Stomach (tissue), 9 donors: Measurements from ENCODE around the gene TNPO2. TPM values are rescaled to one million over a fixed set of nuclear protein-coding genes. Genes with fewer than 3 reads are reported as not detected.

Source experiments
- DNase-seq, 2 donors: peaks; one replicate each; pipeline versions ENCODE4 v3.0.0 to v3.0.0-alpha.2; 2013 to 2019
- H3K27ac ChIP-seq, 5 donors: fragments of 200-600 bp in 4 of 5; sonication (generic) in 4 of 5; one replicate each; pipeline ENCODE4 v1.5.1; 2013 to 2019; ENCODE audit warnings: mild to moderate bottlenecking in 1 of 5, moderate library complexity in 1 of 5
- H3K27me3 ChIP-seq, 3 donors: fragments of 200-600 bp; sonication (generic); one replicate each; pipeline ENCODE4 v1.5.1; 2017 to 2019; ENCODE audit warnings: mixed run types in 1 of 3
- H3K36me3 ChIP-seq, 4 donors: fragments of 200-600 bp; sonication (generic); 1 replicate in 3 of 4; 2 replicates in 1 of 4; pipeline ENCODE4 v1.5.1; 2016 to 2019
- H3K4me1 ChIP-seq, 4 donors: fragments of 200-600 bp; sonication (generic); one replicate each; pipeline ENCODE4 v1.5.1; 2016 to 2019
- H3K4me3 ChIP-seq, 4 donors: fragments of 200-600 bp; sonication (generic) in 3 of 4; one replicate each; pipeline ENCODE4 v1.5.1; 2016 to 2019; ENCODE audit warnings: mild to moderate bottlenecking in 1 of 4
- H3K9me3 ChIP-seq, 4 donors: fragments of 200-600 bp; sonication (generic); one replicate each; pipeline ENCODE4 v1.5.1; 2016 to 2019
- CTCF ChIP-seq, 7 experiments: fragments of 450-650 bp in 4 of 7; fragments of 200-600 bp in 3 of 7; sonication (generic) in 3 of 7; IDR thresholded peaks; one replicate each; pipeline ENCODE4 v1.5.1; 2016 to 2019; ENCODE audit warnings: antibody characterized with exemption in 7 of 7, control low read depth in 2 of 7, mild to moderate bottlenecking in 1 of 7
- EP300 ChIP-seq: sonication (generic); formaldehyde crosslinking; IDR thresholded peaks from one replicate; pipeline ENCODE4 v1.6.1; 2017; ENCODE audit warnings: antibody characterized with exemption
- POLR2A ChIP-seq, 4 donors: fragments of 450-650 bp; IDR thresholded peaks; one replicate each; pipeline ENCODE4 v1.6.1; 2016; ENCODE audit warnings: antibody characterized with exemption in 4 of 4, control low read depth in 2 of 4, mild to moderate bottlenecking in 1 of 4, moderate library complexity in 1 of 4
- POLR2AphosphoS5 ChIP-seq, 3 donors: sonication (generic); formaldehyde crosslinking; IDR thresholded peaks; one replicate each; pipeline ENCODE4 v1.6.1; 2016; ENCODE audit warnings: antibody characterized with exemption in 3 of 3
- WGBS, 5 donors: extraction: QIAGEN DNeasy Blood & Tissue Kit in 3 of 5; methylation state at CpG; one replicate each; pipeline versions ENCODE4 v1.1.5 to v1.1.7; 2013 to 2018; 5-methylcytosine and 5-hydroxymethylcytosine counted together
- intact Hi-C: fragments of 100-400 bp; cut with DNase I; formaldehyde crosslinking; loops from one replicate; pipeline ENCODE4 v1.15.1; 2023; ENCODE audit warnings: low total_unique reads
- polyA plus RNA-seq, 3 donors: library from polyadenylated mRNA; stranded (reverse); fragments of 200-250 nt; gene quantifications; one replicate each; pipeline ENCODE4 v1.2.3, GENCODE V29; 2013
- small RNA-seq, 4 donors: library from RNA; depleted of rRNA; stranded (forward); fragments of <200 nt; gene quantifications; one replicate each; pipeline ENCODE3, GENCODE V24; 2016
- total RNA-seq, 5 donors: library from RNA; depleted of rRNA; stranded (reverse); fragments of >200 nt; gene quantifications; one replicate each; pipeline versions ENCODE4 v1.1.0 to v1.2.3, GENCODE V29; 2014 to 2016
- donor health status: healthy with polysubstance abuse.
- donor health status: Bipolar disorder and iron deficiency.
- donor health status: healthy.

The TNPO2 gene
- total and polyA plus RNA-seq, 8 donors, result 13.7 to 143 (median 21.4) TPM

- 93 to 97% (median 97%) methylated on average over 8 of the region's 8 CpGs for WGBS, 5 donors
- DNase-seq, result no peak
- peaks cover 25 to 88% (median 83%) of the 10 kb centered on the region in 4 donors for H3K36me3 ChIP-seq
- H3K4me3 ChIP-seq, result no peak overlapping the region
- intact Hi-C loops, result no loop called here
- no peak overlapping the region for H3K27ac ChIP-seq
- H3K9me3 ChIP-seq, result no peaks in the 10 kb centered on the region
- TF ChIP-seq POLR2AphosphoS5 (IDR thresholded peaks at IDR 0.05) (no peak), EP300 (no peak), POLR2A (IDR thresholded peaks at IDR 0.05) (no peak), CTCF (IDR thresholded peaks at IDR 0.05) (no peak)
- H3K27me3 ChIP-seq, result no peaks in the 10 kb centered on the region
- H3K4me1 ChIP-seq, result no peaks in the 10 kb centered on the region
Observed at GRCh38 chr19:12655546-12655945, 68.2 kb downstream of the TNPO2 start.

- intact Hi-C loops, result no loop called here
- Histone ChIP-seq H3K27me3 (no peaks in the 10 kb centered on the region), H3K4me1 (peaks cover 10 to 17% (median 15%) of the 10 kb centered on the region in 4 donors), H3K27ac (no peak overlapping the region), H3K4me3 (no peak overlapping the region), H3K9me3 (no peaks in the 10 kb centered on the region), H3K36me3 (peaks cover 15 to 57% (median 50%) of the 10 kb centered on the region in 4 donors)
- no peak for DNase-seq
- no peak for TF ChIP-seq CTCF (IDR thresholded peaks at IDR 0.05)
- no peak for TF ChIP-seq POLR2AphosphoS5 (IDR thresholded peaks at IDR 0.05)
- no peak for TF ChIP-seq EP300
- no peak for TF ChIP-seq POLR2A (IDR thresholded peaks at IDR 0.05)
- WGBS, 5 donors, result 88 to 96% (median 96%) methylated on average over 6 of the region's 6 CpGs
Observed at GRCh38 chr19:12652219-12652618, 71.5 kb downstream of the TNPO2 start.

GRCh38 chr19:12649941-12650340, 73.8 kb downstream of the TNPO2 start:
- intact Hi-C loops, result no loop called here
- WGBS, 5 donors, result 93 to 98% (median 95%) methylated on average over 10 of the region's 10 CpGs
- no peak for TF ChIP-seq POLR2A (IDR thresholded peaks at IDR 0.05)
- no peak for TF ChIP-seq CTCF (IDR thresholded peaks at IDR 0.05)
- TF ChIP-seq EP300, result no peak
- no peak for TF ChIP-seq POLR2AphosphoS5 (IDR thresholded peaks at IDR 0.05)

More at GRCh38 chr19:12649941-12650340, 73.8 kb downstream of the TNPO2 start:
- Histone ChIP-seq H3K9me3 (no peaks in the 10 kb centered on the region), H3K36me3 (peaks cover 0 to 39% (median 28%) of the 10 kb centered on the region in 4 donors), H3K27me3 (no peaks in the 10 kb centered on the region), H3K4me3 (no peak overlapping the region), H3K4me1 (peaks cover 10 to 19% (median 17%) of the 10 kb centered on the region in 4 donors), H3K27ac (no peak overlapping the region)
- no peak for DNase-seq

Small RNA genes lying within 50 kb of the gene (small RNA-seq; reads per million reads assigned to genes)
- 99.7 to 174 (median 111) reads per million in 4 donors for gene SNORD41

Other genes starting within 250 kb of the TNPO2 start
- gene ZNF709, start 239.1 kb downstream of the TNPO2 start, total RNA-seq, result 1 to 10 TPM in 2 of 5 donors, under 1 TPM in 1, not detected in 2; 0.58 to 8.3 (median 4.9) TPM
- gene ZNF709, start 239.1 kb downstream of the TNPO2 start, polyA plus RNA-seq, result under 1 TPM in 2 of 3 donors, not detected in 1; 0.44 to 0.63 TPM
- 10 to 100 TPM in 2 of 5 donors, 1 to 10 TPM in 3; 4.9 to 74.1 (median 9.4) TPM for gene ZNF564, start 172.4 kb downstream of the TNPO2 start, total RNA-seq
- gene ZNF564, start 172.4 kb downstream of the TNPO2 start, polyA plus RNA-seq, result 1 to 10 TPM; 4.7 to 6.4 (median 5.0) TPM
- gene ZNF490, start 113.1 kb downstream of the TNPO2 start, total RNA-seq, result 1 to 10 TPM in 4 of 5 donors, not detected in 1; 4.1 to 7.5 (median 5.6) TPM
- under 1 TPM in 2 of 3 donors, not detected in 1; 0.25 to 0.44 TPM for gene ZNF490, start 113.1 kb downstream of the TNPO2 start, polyA plus RNA-seq
- 10 to 100 TPM; 14.0 to 33.0 (median 25.8) TPM for gene ZNF791, start 113.0 kb downstream of the TNPO2 start, total RNA-seq
- gene ZNF791, start 113.0 kb downstream of the TNPO2 start, polyA plus RNA-seq, result 1 to 10 TPM; 4.7 to 7.2 (median 5.3) TPM
- 100 to 1,000 TPM in 4 of 5 donors, 10 to 100 TPM in 1; 41.7 to 429 (median 117) TPM for gene MAN2B1, start 57.2 kb downstream of the TNPO2 start, total RNA-seq
- gene MAN2B1, start 57.2 kb downstream of the TNPO2 start, polyA plus RNA-seq, result 10 to 100 TPM; 20.6 to 59.0 (median 42.1) TPM
- 10 to 100 TPM in 1 of 5 donors, 1 to 10 TPM in 4; 1.4 to 12.9 (median 9.6) TPM for gene WDR83, start 57.1 kb downstream of the TNPO2 start, total RNA-seq
- gene WDR83, start 57.1 kb downstream of the TNPO2 start, polyA plus RNA-seq, result 10 to 100 TPM; 20.6 to 33.4 (median 32.7) TPM
- 100 to 1,000 TPM in 2 of 5 donors, 10 to 100 TPM in 3; 51.7 to 287 (median 82.6) TPM for gene DHPS, start 42.1 kb downstream of the TNPO2 start, total RNA-seq
- 10 to 100 TPM; 65.1 to 76.0 (median 75.0) TPM for gene DHPS, start 42.1 kb downstream of the TNPO2 start, polyA plus RNA-seq
- gene GNG14, start 35.9 kb downstream of the TNPO2 start, total RNA-seq, result not detected
- not detected for gene GNG14, start 35.9 kb downstream of the TNPO2 start, polyA plus RNA-seq
- 10 to 100 TPM in 1 of 5 donors, 1 to 10 TPM in 3, under 1 TPM in 1; 0.29 to 10.9 (median 2.7) TPM for gene FBXW9, start 27.3 kb downstream of the TNPO2 start, total RNA-seq
- gene FBXW9, start 27.3 kb downstream of the TNPO2 start, polyA plus RNA-seq, result 1 to 10 TPM; 4.6 to 9.8 (median 5.8) TPM
- gene TRIR, start 10.8 kb upstream of the TNPO2 start, total RNA-seq, result 100 to 1,000 TPM; 104 to 687 (median 176) TPM
- gene TRIR, start 10.8 kb upstream of the TNPO2 start, polyA plus RNA-seq, result 100 to 1,000 TPM; 341 to 367 (median 348) TPM
- gene GET3, start 13.6 kb upstream of the TNPO2 start, total RNA-seq, result 10 to 100 TPM in 3 of 5 donors, 1 to 10 TPM in 1, under 1 TPM in 1; 0.89 to 27.2 (median 15.5) TPM
- 10 to 100 TPM; 55.1 to 90.4 (median 75.5) TPM for gene GET3, start 13.6 kb upstream of the TNPO2 start, polyA plus RNA-seq
- gene BEST2, start 27.9 kb upstream of the TNPO2 start, total RNA-seq, result 100 to 1,000 TPM in 1 of 5 donors, not detected in 4; 165 TPM
- under 1 TPM in 1 of 3 donors, not detected in 2; 0.08 TPM for gene BEST2, start 27.9 kb upstream of the TNPO2 start, polyA plus RNA-seq
- 100 to 1,000 TPM in 3 of 5 donors, 10 to 100 TPM in 2; 33.0 to 797 (median 303) TPM for gene HOOK2, start 51.6 kb upstream of the TNPO2 start, total RNA-seq
- gene HOOK2, start 51.6 kb upstream of the TNPO2 start, polyA plus RNA-seq, result 10 to 100 TPM; 30.1 to 74.1 (median 66.7) TPM
- gene JUNB, start 67.6 kb upstream of the TNPO2 start, total RNA-seq, result 100 to 1,000 TPM; 178 to 625 (median 336) TPM
- 100 to 1,000 TPM; 128 to 152 (median 136) TPM for gene JUNB, start 67.6 kb upstream of the TNPO2 start, polyA plus RNA-seq
- 100 to 1,000 TPM; 118 to 284 (median 129) TPM for gene PRDX2, start 77.9 kb upstream of the TNPO2 start, total RNA-seq
- gene PRDX2, start 77.9 kb upstream of the TNPO2 start, polyA plus RNA-seq, result 100 to 1,000 TPM; 213 to 257 (median 240) TPM
- gene THSD8, start 78.1 kb upstream of the TNPO2 start, total RNA-seq, result not detected
- gene THSD8, start 78.1 kb upstream of the TNPO2 start, polyA plus RNA-seq, result 1 to 10 TPM; 2.9 to 8.3 (median 5.1) TPM
- gene RNASEH2A, start 82.7 kb upstream of the TNPO2 start, total RNA-seq, result 10 to 100 TPM in 2 of 5 donors, 1 to 10 TPM in 2, under 1 TPM in 1; 0.45 to 36.2 (median 6.2) TPM
- 10 to 100 TPM in 1 of 3 donors, 1 to 10 TPM in 2; 5.4 to 10.6 (median 6.4) TPM for gene RNASEH2A, start 82.7 kb upstream of the TNPO2 start, polyA plus RNA-seq
- not detected for gene RTBDN, start 110.6 kb upstream of the TNPO2 start, total RNA-seq
- gene RTBDN, start 110.6 kb upstream of the TNPO2 start, polyA plus RNA-seq, result under 1 TPM in 1 of 3 donors, not detected in 2; 0.53 TPM
- gene MAST1, start 114.6 kb upstream of the TNPO2 start, total RNA-seq, result 10 to 100 TPM in 1 of 5 donors, 1 to 10 TPM in 3, not detected in 1; 1.3 to 33.9 (median 5.9) TPM
- 1 to 10 TPM in 1 of 3 donors, under 1 TPM in 2; 0.43 to 1.1 (median 0.56) TPM for gene MAST1, start 114.6 kb upstream of the TNPO2 start, polyA plus RNA-seq
- 10 to 100 TPM; 11.9 to 53.1 (median 30.4) TPM for gene DNASE2, start 157.5 kb upstream of the TNPO2 start, total RNA-seq
- 10 to 100 TPM in 2 of 3 donors, 1 to 10 TPM in 1; 9.0 to 26.2 (median 20.3) TPM for gene DNASE2, start 157.5 kb upstream of the TNPO2 start, polyA plus RNA-seq
- under 1 TPM in 1 of 5 donors, not detected in 4; 0.18 TPM for gene KLF1, start 163.3 kb upstream of the TNPO2 start, total RNA-seq
- gene KLF1, start 163.3 kb upstream of the TNPO2 start, polyA plus RNA-seq, result under 1 TPM in 2 of 3 donors, not detected in 1; 0.05 to 0.19 TPM
- 10 to 100 TPM in 4 of 5 donors, not detected in 1; 17.5 to 30.8 (median 23.9) TPM for gene GCDH, start 167.2 kb upstream of the TNPO2 start, total RNA-seq
- gene GCDH, start 167.2 kb upstream of the TNPO2 start, polyA plus RNA-seq, result 10 to 100 TPM; 21.6 to 26.6 (median 24.0) TPM
- gene SYCE2, start 195.4 kb upstream of the TNPO2 start, total RNA-seq, result not detected
- under 1 TPM in 1 of 3 donors, not detected in 2; 0.23 TPM for gene SYCE2, start 195.4 kb upstream of the TNPO2 start, polyA plus RNA-seq
- 100 to 1,000 TPM in 1 of 5 donors, 10 to 100 TPM in 4; 27.2 to 125 (median 51.9) TPM for gene FARSA, start 209.8 kb upstream of the TNPO2 start, total RNA-seq
- 10 to 100 TPM; 34.7 to 40.3 (median 39.4) TPM for gene FARSA, start 209.8 kb upstream of the TNPO2 start, polyA plus RNA-seq
- 100 to 1,000 TPM; 337 to 947 (median 504) TPM for gene CALR, start 214.7 kb upstream of the TNPO2 start, total RNA-seq
- gene CALR, start 214.7 kb upstream of the TNPO2 start, polyA plus RNA-seq, result 100 to 1,000 TPM in 2 of 3 donors, 10 to 100 TPM in 1; 71.2 to 236 (median 158) TPM
- gene RAD23A, start 221.9 kb upstream of the TNPO2 start, total RNA-seq, result 100 to 1,000 TPM in 3 of 5 donors, 10 to 100 TPM in 2; 44.1 to 144 (median 103) TPM
- 100 to 1,000 TPM; 101 to 141 (median 106) TPM for gene RAD23A, start 221.9 kb upstream of the TNPO2 start, polyA plus RNA-seq
- gene GADD45GIP1, start 233.3 kb upstream of the TNPO2 start, total RNA-seq, result 10 to 100 TPM in 4 of 5 donors, 1 to 10 TPM in 1; 1.8 to 93.3 (median 25.9) TPM
- gene GADD45GIP1, start 233.3 kb upstream of the TNPO2 start, polyA plus RNA-seq, result 10 to 100 TPM; 59.0 to 75.4 (median 61.8) TPM
- gene DAND5, start 245.6 kb upstream of the TNPO2 start, total RNA-seq, result under 1 TPM in 1 of 5 donors, not detected in 4; 0.58 TPM
- under 1 TPM in 2 of 3 donors, not detected in 1; 0.12 to 0.13 TPM for gene DAND5, start 245.6 kb upstream of the TNPO2 start, polyA plus RNA-seq